Measurements from ENCODE around the gene RCOR3.
"Not testable (repeated sequence)": the region's sequence is repeated elsewhere in the genome, so short reads cannot be mapped to it uniquely, and the experiment has no call there.

RCOR3 gene

DNA sequence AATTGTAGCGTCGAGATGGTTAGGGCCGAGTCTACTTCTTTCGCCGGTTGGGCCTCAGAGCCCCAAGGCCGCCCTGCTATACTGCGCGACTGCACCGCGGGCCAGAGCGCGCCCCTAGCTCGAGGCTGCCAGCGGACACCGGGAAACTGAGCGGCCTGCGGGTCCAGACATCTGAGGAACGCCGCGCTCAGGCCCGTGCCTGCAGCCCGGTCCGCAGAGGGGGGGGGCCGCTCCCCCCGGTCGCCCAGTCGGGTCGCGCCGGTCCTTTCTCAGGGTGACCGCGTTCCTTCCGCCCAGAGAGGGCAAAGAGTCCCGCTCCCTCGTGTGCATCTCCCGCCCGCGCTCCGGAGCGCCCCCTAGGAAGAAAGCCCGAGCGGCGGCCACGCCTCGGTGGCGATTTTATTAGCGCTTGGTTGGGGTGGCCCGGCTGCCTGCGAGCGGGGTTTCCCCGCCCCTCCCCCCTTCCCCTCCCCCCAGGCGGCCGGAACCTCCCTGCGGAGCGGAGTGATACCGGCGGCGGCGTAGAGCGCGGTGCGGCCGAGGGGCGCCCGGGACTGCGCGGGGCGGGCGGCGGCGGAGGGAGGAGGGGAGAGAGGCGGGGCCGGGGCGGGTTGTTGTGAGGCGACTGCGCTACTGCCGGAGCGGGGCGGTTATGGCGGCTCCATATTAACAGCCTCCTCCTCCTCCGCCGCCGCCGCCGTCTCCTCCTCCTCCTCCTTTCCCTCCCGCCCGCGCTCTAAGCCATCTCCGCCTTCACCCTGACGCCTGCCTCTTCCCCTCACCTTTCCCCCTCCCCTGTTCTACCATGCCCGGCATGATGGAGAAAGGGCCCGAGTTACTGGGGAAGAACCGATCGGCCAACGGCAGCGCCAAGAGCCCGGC lies at the start of gene RCOR3:
Gene RCOR3, plus strand, starts transcription at position 611 of the 882 bp plus-strand sequence. Its CDS starts 195 bp downstream, at position 806.
- FAIRE-seq (peak; percentile 9), DNase-seq (ENCODE audit: low spot score) (peak; percentile 89)

DNA sequence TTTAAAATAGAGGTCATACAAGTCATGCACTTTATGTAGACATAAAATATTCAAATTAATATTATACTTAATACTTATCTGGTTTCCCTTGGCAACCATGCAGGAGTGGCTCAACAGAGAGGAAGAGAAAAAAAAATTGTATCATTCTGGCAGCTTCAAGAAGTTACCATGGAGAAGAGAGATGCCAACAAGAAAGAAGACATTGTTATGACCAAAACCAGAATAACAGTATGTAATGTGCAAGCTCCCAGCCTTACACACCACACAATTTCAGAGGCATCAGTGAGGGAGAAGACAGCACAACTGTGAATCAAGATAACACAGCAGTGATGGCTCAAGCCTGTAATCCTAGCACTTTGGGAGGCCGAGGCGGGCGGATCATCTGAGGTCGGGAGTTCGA lies 49.1 kb upstream of the RCOR3 start:
- FAIRE-seq, result no peak

DNA sequence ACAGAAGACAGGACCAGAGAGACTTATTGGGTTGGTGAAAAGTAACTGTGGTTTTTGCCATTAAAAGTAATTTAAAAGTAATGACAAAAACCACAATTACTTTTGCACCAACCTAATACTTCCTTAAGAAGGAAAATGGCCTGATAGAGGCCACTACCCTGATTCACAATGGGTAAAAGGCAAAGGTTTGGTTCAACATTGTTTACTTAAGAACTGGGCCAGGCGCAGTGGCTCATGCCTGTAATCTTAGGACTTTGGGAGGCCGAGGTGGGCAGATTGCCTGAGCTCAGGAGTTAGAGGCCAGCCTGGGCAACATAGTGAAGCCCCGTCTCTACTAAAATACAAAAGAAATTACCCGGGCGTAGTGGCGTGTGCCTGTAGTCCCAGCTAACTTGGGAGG lies 48.2 kb upstream of the RCOR3 start:
- no peak for DNase-seq (ENCODE audit: low spot score)
- FAIRE-seq, result no peak

More for the DNA sequence above, 49.1 kb upstream of the RCOR3 start:
- no peak for DNase-seq (ENCODE audit: low spot score)

DNA sequence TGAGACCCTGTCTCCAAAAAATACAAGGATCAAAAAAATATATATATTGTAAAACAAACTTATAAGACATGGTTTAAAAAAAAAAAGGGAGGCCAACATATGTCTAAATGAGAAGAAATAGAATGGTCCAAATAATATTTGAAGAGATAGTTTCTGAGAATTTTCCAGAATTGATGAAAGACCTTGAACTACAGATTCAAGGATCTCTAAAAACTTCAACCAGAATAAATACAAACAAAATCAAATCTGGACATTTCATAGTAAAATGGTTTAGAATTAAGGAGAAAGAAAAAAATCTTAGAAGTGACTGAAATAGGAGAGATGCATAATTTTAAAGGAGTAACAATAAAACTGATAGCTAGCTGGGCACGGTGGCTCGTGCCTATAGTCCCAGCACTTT lies 45.5 kb upstream of the RCOR3 start:
- FAIRE-seq (no peak), DNase-seq (ENCODE audit: low spot score) (no peak)

DNA sequence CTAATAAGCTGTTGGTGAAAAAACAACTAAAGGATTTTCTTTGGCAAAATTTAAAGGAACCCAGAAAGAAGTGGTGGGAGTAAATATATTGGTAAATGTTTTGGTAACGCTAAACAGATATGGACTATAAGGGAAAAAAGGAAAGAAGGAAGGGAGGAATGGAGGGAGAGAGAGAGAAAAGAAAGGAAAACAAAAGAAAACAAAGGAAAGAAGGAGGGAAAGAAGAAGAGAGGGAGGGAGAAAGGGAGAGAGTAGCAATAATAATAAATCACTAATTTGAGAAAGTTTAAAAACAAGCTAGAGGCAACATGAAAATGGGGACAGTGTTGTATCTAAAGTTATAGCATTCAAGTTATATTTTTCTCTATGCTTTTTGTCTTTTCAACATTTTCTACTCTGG lies 43.6 kb upstream of the RCOR3 start:
- FAIRE-seq, result no peak
- no peak for DNase-seq (ENCODE audit: low spot score)

DNA sequence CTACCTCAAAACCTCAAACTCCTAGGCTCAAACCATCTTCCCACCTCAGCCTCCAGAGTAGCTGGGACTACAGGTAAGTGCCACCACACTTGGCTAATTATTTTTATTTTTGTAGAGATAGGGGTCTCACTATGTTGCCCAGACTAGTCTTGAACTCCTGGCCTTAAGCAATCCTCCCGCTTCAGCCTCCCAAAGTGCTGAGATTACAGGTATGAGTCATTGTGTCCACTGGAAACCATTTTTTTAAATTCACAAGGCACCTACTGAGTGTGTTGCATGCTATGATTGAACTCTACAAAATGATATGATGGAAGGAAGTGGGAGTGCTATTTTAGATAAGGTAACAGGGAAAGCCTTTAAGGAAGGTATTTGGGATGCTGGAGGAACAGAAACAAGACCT lies 41.8 kb upstream of the RCOR3 start:
- FAIRE-seq, result no peak
- no peak for DNase-seq (ENCODE audit: low spot score)

DNA sequence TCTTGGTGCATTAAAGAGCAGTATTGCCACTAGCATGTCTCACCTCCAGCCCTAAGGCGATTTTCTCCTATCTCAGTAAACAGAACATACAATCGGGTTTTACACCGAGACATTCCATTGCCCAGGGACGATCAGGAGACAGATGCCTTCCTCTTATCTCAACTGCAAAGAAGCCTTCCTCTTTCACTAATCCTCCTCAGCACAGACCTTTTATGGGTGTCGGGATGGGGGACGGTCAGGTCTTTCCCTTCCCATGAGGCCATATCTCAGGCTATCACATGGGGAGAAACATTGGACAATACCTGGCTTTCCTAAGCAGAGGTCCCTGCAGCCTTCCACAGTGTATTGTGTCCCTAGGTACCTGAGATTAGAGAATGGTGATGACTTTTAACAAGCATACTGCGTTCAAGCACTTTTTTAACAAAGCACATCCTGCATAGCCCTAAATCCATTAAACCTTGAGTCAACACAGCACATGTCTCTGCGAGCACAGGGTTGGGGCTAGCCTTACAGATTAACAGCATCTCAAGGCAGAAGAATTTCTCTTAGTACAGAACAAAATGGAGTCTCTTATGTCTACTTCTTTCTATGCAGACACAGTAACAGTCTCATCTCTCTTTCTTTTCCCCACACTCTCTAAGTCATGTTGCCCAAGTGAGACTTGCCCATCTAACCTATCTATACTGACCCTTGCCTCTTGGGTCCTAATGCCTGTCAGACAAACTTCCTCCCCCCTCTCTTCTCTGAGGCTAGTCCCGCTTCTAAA lies 36.5 kb upstream of the RCOR3 start:
- DNase-seq (ENCODE audit: low spot score); FAIRE-seq: not testable (repeated sequence)

DNA sequence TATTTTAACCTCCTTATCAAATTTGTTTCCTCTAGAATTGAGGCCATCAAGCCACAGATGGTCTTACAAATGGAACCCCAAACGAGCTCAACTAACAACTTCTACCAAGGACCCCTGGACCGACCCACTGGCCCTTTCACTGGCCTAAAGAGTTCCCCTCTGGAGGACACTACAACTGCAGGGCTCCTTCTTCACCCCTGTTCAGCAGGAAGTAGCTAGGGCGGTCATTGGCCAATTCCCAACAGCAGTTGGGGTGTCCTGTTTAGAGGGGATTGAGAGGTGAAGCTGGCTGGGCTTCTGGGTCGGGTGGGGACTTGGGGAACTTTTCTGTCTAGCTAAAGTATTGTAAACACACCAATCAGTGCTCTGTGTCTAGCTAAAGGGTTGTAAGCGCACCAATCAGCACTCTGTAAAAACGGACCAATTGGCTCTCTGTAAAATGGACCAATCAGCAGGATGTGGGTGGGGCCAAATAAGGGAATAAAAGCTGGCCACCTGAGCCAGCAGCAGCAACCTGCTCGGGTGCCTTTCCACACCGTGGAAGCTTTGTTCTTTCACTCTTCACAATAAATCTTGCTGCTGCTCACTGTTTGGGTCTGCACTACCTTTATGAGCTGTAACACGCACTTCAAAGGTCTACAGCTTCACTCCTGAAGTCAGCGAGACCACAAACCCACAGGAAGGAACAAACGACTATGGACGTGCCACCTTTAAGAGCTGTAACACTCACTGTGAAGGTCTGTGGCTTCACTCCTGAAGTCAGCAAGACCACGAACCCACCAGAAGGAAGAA lies 30.4 kb upstream of the RCOR3 start:
- not testable (repeated sequence) for DNase-seq (ENCODE audit: low spot score); FAIRE-seq

DNA sequence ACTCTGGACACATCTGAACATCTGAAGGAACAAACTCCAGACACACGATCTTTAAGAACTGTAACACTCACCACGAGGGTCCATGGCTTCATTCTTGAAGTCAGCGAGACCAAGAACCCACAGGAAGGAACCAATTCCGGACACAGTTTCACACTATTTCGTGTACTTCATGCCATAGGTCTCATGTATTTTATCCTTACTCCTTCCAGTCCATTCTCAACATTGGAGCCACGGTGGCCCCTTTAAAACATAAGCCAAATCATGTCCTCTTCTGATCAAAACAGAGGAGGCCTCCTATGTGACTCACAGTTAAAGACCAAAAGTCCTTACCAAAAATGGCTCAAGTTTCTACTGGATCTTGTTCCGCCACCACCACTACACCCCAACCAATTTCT lies 29.8 kb upstream of the RCOR3 start:
- no peak for DNase-seq (ENCODE audit: low spot score)
- FAIRE-seq, result no peak

DNA sequence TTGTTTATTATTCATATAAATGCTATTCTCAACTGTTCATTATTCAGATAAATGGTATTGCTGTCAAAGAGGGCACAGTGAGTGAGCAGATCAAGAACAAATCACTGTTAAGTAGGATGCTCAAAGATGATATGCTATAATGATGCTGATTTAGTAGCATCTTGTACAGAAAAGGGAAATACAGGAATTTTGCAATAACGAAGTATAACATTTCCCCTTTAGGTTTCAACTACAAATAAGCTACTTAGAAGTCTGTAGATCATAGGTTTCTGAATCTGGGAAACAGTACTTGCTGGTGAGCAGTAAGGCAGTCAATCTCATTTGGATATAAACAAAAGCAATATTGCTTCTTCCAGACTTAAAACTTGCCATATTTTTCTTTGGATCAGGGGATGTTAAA lies 27.3 kb upstream of the RCOR3 start:
- no peak for DNase-seq (ENCODE audit: low spot score)
- FAIRE-seq, result no peak

DNA sequence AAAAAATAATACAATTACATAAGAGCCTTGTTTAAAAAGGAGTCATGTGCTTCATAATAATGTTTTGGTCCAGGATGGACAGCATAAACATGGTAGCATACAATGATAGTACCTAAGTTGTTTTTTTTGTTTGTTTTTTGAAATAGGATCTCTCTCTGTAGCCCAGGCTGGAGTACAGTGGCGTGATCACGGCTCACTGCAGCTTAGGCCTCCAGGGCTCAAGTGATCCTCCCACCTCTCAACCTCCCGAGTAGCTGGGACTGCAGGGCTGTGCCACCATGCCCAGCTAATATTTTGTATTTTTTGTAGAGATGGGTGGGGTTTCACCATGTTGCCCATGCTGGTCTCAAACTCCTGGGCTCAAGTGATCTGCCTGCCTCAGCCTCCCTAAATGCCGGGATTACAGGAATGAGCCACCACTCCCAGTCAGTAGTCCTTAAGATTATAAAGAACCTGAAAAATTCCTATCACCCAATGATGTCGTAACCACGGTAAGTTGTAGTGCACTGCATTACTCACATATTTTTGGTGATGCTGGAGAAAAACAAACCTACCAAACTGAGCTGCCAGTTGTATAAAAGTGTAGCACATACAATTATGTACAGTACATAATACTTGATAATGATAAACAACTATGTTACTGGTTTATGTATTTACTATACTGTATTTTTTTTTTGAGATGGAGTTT lies 22.4 kb upstream of the RCOR3 start:
- no peak for FAIRE-seq
- no peak for DNase-seq (ENCODE audit: low spot score)

DNA sequence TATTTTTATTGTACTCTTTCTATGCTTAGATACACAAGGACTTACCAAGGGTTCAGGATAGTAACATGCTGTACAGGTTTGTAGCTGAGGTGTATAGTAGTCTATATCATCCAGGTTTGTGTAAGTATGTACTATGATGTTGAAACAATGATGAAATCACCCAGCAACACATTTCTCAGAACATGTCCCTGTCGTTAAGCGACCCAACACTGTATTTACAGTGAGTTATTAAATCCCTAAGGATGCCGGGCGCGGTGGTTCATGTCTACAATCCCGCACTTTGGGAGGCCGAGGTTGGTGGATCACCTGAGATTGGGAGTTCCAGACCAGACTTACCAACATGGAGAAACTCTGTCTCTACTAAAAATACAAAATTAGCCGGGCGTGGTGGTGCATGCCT lies 21.6 kb upstream of the RCOR3 start:
- DNase-seq (ENCODE audit: low spot score), result no peak
- FAIRE-seq, result no peak

DNA sequence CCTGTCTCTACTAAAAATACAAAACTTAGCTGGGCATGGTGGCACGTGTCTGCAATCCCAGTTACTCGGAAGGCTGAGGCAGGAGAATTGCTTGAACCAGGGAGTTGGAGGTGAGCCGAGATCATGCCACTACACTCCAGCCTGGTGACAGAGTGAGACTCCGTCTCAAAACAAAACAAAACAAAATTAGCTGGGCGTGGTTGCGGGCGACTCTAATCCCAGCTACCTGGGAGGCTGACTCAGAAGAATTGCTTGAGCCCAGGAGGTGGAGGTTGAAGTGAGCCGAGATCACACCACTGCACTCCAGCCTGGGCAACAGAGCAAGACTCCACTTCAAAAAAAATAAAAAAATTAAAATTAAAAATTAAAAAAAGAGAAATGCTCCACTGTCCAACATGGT lies 18.6 kb upstream of the RCOR3 start:
- DNase-seq (ENCODE audit: low spot score); FAIRE-seq: not testable (repeated sequence)

DNA sequence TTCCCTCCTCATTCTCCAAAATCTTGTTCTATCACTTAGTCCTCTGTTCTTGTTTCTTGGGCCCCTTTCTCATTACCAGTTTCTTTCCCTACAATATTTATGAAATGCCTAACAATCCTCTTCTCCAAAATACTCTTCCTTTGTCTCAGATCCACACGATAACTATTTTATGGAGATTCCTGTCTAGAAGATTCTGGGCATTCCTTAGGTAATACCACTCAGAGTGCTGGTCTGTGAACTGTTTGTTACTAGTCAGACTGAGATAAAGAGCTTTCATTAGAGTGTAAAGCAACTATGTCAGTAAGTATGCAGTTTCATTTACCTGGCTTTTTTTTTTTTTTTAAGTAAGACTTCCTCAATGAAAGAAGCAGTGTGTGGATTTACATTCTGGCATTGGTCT lies 18.1 kb upstream of the RCOR3 start:
- FAIRE-seq, result no peak

DNA sequence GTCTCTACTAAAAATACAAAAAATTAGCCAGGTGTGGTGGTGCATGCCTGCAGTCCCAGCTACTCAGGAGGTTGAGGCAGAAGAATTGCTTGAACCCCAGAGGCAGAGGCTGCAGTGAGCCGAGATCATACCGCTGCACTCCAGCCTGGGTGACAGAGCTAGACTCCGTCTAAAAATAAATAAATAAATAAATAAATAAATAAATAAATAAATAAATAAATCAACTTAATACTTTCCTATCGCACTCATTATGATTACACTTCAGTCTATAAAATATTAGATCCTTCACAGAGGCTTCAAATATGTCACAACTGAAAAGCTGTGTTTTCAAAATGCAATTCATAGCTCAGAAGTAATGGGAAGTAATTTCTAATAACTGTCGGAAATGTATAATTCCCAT lies 15.5 kb upstream of the RCOR3 start:
- not testable (repeated sequence) for FAIRE-seq; DNase-seq (ENCODE audit: low spot score)

More for the DNA sequence above, 18.1 kb upstream of the RCOR3 start:
- DNase-seq (ENCODE audit: low spot score), result no peak

DNA sequence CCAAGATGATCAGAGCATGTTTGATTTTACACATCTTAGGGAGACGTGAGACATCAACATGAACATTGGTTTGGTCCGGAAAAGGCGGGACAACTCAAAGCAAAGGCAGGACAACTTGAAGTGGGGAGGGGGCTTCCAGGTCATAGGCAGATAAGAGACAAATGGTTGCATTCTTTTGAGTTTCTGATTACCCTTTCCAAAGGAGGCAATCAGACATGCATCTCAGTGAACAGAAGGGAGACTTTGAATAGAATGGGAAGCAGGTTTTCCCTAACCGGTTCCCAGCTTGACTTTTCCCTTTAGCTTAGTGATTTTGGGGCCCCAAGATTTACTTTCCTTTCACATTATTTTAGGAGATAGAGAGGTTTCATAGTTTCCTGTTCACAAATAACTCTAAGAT lies 12.6 kb upstream of the RCOR3 start:
- not testable (repeated sequence) for FAIRE-seq; DNase-seq (ENCODE audit: low spot score)

DNA sequence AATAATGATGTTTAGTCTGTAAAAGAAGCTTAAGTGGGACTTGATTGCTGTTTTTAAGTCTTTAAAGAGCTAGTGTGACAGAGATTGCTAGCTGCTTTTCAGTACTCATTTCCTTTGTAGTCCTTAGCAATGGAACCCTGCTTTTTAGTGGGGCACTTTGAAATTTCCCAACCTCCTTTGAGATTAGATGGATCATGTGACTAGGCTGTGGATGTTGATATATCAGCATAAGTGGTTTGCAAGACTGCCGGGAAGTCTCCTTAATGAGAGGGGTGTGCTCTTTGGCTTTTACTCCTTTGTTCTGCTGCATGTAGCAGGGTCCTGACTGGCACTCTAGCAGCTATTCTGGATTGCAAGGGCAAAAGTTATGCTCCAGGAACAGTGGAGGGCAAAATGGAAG lies 11.2 kb upstream of the RCOR3 start:
- DNase-seq (ENCODE audit: low spot score) (no peak), FAIRE-seq (no peak)

DNA sequence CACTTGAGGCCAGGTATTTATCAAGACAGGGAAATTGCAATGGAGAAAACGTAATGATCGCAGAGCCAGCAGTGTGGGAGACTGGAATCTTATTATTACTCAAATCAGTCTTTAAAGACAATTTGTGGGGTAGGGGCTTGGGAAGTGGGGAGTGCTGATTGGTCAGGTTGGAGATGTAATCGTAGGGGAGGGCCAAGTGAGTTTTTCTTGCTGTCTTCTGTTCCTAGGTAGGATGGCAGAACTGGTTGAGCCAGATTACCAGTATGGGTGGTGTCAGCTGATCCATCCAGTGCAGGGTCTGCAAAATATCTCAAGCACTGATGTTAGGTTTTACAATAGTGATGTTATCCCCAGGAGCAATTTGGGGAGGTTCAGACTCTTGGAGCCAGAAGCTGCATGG lies 9.6 kb upstream of the RCOR3 start:
- not testable (repeated sequence) for DNase-seq (ENCODE audit: low spot score); FAIRE-seq

DNA sequence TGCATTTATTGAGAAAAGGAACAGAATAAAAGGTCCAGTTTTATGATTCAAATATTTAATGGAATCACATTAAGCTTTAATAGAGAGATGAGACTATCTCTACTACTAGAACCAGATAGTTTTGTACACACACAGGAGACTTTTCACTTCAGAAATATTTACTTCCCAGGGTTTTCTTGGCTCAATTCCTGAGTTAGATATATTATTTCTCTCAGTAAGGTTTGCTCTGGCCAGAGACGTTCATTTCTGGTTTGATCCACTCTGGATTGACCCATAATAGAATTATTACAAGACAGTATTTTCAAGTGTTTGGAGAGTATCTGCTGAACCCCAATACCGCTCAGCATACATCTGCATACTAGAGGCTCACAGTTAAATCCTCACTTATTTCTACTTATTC lies 1.3 kb upstream of the RCOR3 start:
- DNase-seq (ENCODE audit: low spot score) (no peak), FAIRE-seq (no peak)

DNA sequence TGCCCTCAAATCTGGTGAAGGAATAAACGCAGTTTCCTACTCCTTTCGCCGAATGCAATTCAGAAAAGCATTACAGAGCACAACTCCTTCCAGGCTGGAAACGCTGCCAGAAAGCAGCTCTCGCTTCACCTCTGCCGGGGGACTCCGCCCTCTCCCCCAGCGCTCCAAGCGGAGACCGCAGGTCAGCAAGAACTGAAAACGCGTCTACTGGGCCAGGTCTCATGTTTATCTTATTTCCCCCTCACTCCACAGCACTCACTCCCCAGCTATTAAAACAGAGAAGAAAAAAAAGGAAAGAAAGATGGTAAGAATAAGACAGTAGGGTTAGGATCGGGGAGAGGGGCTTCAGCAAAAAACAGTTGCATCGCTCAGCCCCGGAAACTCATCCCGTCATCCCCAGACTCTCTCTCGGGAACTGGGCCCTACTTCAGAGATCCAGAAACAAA lies 833 bp upstream of the RCOR3 start:
- FAIRE-seq (no peak), DNase-seq (ENCODE audit: low spot score) (peak; percentile 79)

DNA sequence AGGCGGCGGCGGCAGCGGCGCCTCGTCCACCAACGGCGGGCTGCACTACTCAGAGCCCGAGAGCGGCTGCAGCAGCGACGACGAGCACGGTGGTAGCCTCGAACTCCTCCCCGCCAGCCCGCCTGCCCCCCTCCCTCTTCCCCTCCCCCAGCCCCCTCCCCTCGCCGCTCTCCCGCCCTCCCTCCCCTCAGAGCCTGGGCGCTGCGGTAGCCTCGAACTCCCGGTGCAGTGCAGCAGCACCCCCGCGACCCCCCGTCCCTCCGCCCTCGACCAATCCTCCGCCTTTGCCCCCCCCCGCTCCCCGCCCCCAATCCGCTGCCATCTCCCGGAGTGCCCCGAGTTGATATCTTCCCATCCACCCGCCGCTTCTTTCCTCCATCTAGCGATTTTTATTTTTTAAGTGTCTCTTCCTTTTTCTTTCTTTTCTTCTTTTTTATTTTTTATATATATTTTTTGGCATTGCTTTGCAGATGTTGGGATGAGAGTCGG lies 516 bp downstream of the RCOR3 start:
- FAIRE-seq (no peak), DNase-seq (ENCODE audit: low spot score) (peak; percentile 70)

Data from urothelium cell line (cell line).